ENCODE results near the gene ABRACL. TPM values are rescaled to one million over a fixed set of nuclear protein-coding genes. Genes with fewer than 3 reads are reported as not detected.

Gene ABRACL
- total RNA-seq, 1 experiment from 2014 or later, result 123 TPM

DNA sequence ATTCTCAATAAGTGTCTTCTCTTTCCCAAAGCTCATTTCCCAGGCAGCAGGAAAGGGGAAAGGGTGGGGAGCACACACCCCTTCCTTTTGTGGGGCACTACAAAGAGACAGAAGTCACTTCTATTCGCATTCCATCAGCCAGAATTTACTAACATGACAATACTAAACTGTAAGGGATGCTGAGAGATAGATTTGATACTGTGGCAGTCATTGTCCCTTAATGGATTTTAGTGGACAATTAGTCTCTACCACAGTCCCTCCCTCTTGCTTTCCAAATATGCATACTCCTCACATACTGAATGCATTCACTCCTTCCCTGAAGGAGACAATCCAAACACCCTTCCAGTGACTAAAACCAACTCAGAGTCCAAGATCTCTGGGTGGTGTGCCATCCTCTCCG, 50.5 kb downstream of the ABRACL start:
- Histone ChIP-seq H4K91ac (ENCODE audit: insufficient read length, low read depth, low read length) (no peak overlapping the region), H3K18ac (ENCODE audit: insufficient read length, low read depth, low read length) (no peak overlapping the region), H3K79me2 (ENCODE audit: insufficient read depth, low read length) (no peaks in the 10 kb centered on the region), H3T11ph (ENCODE audit: low read length) (no peak overlapping the region), H2BK5ac (ENCODE audit: insufficient read length, low read length) (no peak overlapping the region), H3K4ac (ENCODE audit: low read depth, low read length) (no peak overlapping the region), H3K27me3 (ENCODE audit: insufficient read depth, low read length) (no peaks in the 10 kb centered on the region), H3K14ac (ENCODE audit: insufficient read depth, low read length) (no peak overlapping the region), H3K27ac (ENCODE audit: insufficient read length, low read depth, low read length) (no peak overlapping the region), H3K23ac (ENCODE audit: insufficient read length, low read depth, low read length) (no peak overlapping the region), H2AFZ (ENCODE audit: low read length) (no peak overlapping the region), H2BK20ac (ENCODE audit: low read depth, low read length, poor library complexity, severe bottlenecking) (no peak overlapping the region), H3K4me1 (ENCODE audit: insufficient read depth, low read length) (no peaks in the 10 kb centered on the region), H3K9me3 (ENCODE audit: control insufficient read depth, low read depth, low read length) (no peaks in the 10 kb centered on the region), H4K8ac (replicated peaks; ENCODE audit: insufficient read length, low read depth, low read length) (no peak overlapping the region), H3K4me2 (ENCODE audit: insufficient read depth, insufficient read length, low read length) (no peak overlapping the region), H2AK5ac (ENCODE audit: insufficient read length, low read length) (no peak overlapping the region), H2BK120ac (ENCODE audit: low read depth, low read length, poor library complexity, severe bottlenecking) (no peak overlapping the region), H2BK15ac (ENCODE audit: low read depth, low read length) (no peak overlapping the region), H3K56ac (ENCODE audit: insufficient read length, low read depth, low read length) (no peak overlapping the region), H3K23me2 (ENCODE audit: insufficient read length, low read depth, low read length, poor library complexity, severe bottlenecking) (no peaks in the 10 kb centered on the region), H3K9ac (ENCODE audit: extremely low read depth, insufficient read length, low read length) (no peak overlapping the region), H4K20me1 (ENCODE audit: control insufficient read depth, insufficient read depth, insufficient read length) (no peaks in the 10 kb centered on the region), H4K5ac (ENCODE audit: insufficient read length, low read depth, low read length) (no peak overlapping the region), H3K79me1 (ENCODE audit: insufficient read depth, low read depth, low read length, poor library complexity, severe bottlenecking) (no peaks in the 10 kb centered on the region), H2BK12ac (ENCODE audit: insufficient read length, low read depth, low read length) (no peak overlapping the region)
- no peak overlapping the region for H3K4me3 Mint-ChIP-seq
- peaks cover 0 to 4% (median 0%) of the 10 kb centered on the region in 3 experiments; a peak in 2 of 7 replicates for H3K36me3 Mint-ChIP-seq (ENCODE audit: insufficient read depth in 1 of 3, low read depth in 3 of 3)
- DNase-seq, result no peak
- no peak overlapping the region for H3K27ac Mint-ChIP-seq
- peaks cover 0 to 4% of the 10 kb centered on the region in 2 experiments; a peak in 3 of 5 replicates for H3K9me3 Mint-ChIP-seq
- WGBS (ENCODE audit: extremely low coverage, insufficient read length, low lambda C conversion rate), result no CpG with 5 or more reads among the region's 2 CpGs
- no peaks in the 10 kb centered on the region for H3K27me3 Mint-ChIP-seq (ENCODE audit: low read depth)
- H3K4me1 Mint-ChIP-seq, result peaks cover 6 to 11% of the 10 kb centered on the region in 2 experiments
- TF ChIP-seq CTCF (conservative IDR thresholded peaks at IDR 0.05), result no peak
